Lower leg skin (tissue), 3 donors: ENCODE measurements around the gene SOCS1.

ENCODE experiments used
- CTCF ChIP-seq, 3 donors: fragments of 450-650 bp; IDR thresholded peaks; one replicate each; pipeline ENCODE4 v1.5.1; 2016; ENCODE audit warnings: antibody characterized with exemption in 3 of 3, mild to moderate bottlenecking in 3 of 3, moderate library complexity in 2 of 3
- POLR2A ChIP-seq, 2 donors: fragments of 450-650 bp; IDR thresholded peaks; one replicate each; pipeline ENCODE4 v1.6.1; 2016 to 2017; ENCODE audit warnings: antibody characterized with exemption in 2 of 2, mild to moderate bottlenecking in 1 of 2, moderate library complexity in 1 of 2

GRCh38 chr16:11255737-11256660, at the start of gene SOCS1:
- TF ChIP-seq CTCF (IDR thresholded peaks at IDR 0.05) (peak in 1 of 3 donors; percentile 45), POLR2A (IDR thresholded peaks at IDR 0.05) (peak in 1 of 2 donors; percentile 96)
